ENCODE measurements around the gene OIT3.

Gene OIT3

DNA sequence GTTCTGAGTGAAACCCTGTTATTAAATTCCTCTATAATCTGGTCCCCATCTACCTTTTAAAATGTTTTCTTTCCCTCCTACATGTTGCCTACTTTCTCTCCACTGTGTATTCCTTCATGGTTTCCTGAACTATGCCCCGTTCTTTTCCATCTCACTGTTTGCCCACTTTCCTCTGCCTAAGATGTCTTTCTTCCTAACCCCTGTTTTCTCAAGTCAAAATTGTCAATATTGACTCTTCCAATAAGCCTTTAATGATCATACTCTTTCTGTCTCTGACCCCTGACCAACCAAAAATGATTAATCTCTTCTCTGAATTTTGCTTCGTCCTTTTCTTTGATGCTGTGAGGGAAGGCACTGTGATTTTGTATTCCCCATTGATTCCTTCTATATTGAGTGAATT, 30.6 kb upstream of the OIT3 start:
- H3K27ac ChIP-seq: no peak overlapping the region
- peaks cover 20 to 85% (median 37%) of the 10 kb centered on the region in 11 experiments; a peak in 20 of 22 replicates for H3K36me3 ChIP-seq
- H3K9me3 ChIP-seq (replicated peaks in 1 of 11): no peaks in the 10 kb centered on the region
- H3K4me2 ChIP-seq: no peak overlapping the region
- no peak overlapping the region for H3K4me3 ChIP-seq
- H4K20me1 ChIP-seq: no peaks in the 10 kb centered on the region
- H3K4me1 ChIP-seq: no peaks in the 10 kb centered on the region
- TF ChIP-seq Cebpa-rat (IDR thresholded peaks at IDR 0.05): no peak
- no peaks in the 10 kb centered on the region for H3K27me3 ChIP-seq
- H3K9ac ChIP-seq: no peak overlapping the region

DNA sequence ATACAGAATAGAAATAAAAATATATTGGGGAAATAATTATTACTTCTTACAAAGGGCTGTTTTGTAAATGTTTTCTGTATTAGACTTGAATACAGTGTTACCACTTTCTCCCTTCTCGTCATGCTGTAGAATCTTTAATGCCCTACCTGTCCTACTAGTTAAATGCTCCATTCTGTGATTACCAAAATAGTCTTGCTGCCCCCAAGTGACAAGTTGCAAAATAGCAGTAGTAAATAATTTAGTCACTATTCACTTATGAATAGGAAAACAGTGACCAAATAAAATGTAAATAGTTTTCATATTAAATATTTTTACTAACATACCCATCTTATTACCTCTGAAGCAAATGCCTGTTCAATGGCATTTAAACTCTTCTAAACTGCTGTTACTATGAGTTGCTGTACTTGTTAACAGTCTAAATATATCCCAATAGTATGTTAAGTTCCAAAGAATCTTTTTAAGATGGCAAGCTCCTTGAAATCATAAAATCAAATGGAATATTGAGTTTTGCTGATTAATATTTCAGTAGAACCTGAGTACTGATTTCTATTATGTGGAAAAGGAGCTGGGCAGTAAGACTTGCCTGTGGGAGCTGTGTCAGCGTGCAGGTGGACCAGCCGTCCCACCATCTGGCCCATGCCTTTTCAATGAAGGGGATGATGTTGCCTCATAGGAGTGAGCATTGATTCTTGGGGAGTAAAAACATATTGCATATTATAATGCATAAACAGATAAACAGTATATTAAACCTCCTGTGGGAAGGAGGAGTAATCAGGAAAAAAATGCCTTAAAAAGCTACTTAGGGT, 18.1 kb upstream of the OIT3 start:
- H3K9me3 ChIP-seq (replicated peaks in 1 of 11): peaks cover 11 to 26% (median 17%) of the 10 kb centered on the region in 11 experiments; a peak in 21 of 22 replicates
- no peak overlapping the region for H3K27ac ChIP-seq
- H3K9ac ChIP-seq: no peak overlapping the region
- H3K27me3 ChIP-seq: no peaks in the 10 kb centered on the region
- no peaks in the 10 kb centered on the region for H4K20me1 ChIP-seq
- peaks cover 0 to 6% (median 0%) of the 10 kb centered on the region in 10 experiments; a peak in 1 of 20 replicates for H3K4me1 ChIP-seq
- H3K4me3 ChIP-seq: no peak overlapping the region
- H3K4me2 ChIP-seq: no peak overlapping the region
- peaks cover 37 to 65% (median 49%) of the 10 kb centered on the region in 11 experiments for H3K36me3 ChIP-seq
- no peak for TF ChIP-seq Cebpa-rat (IDR thresholded peaks at IDR 0.05)

DNA sequence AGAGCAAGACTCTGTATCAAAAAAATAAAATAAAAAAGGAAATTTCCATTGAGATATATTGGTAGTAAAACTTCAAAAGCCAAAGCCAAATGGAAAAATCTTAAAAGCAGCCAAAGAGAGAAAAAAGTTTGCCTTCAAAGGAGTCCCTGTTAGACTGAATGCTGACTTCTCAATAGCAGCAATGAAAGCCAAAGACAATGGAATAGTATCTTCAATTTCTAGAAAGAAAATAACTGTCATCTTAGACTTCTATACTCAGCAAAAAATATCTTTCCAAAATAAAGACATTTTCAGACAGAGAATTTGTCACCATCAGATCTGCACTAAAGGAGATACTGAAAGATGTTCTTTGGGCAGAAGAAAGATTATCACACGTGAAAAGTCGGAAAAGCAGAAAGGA, 14.3 kb upstream of the OIT3 start:
- no peak for TF ChIP-seq Cebpa-rat (IDR thresholded peaks at IDR 0.05)
- Histone ChIP-seq H4K20me1 (no peaks in the 10 kb centered on the region), H3K27ac (no peak overlapping the region), H3K27me3 (no peaks in the 10 kb centered on the region), H3K9me3 (replicated peaks in 1 of 11) (peaks cover 39 to 56% (median 50%) of the 10 kb centered on the region in 11 experiments), H3K9ac (no peak overlapping the region), H3K4me2 (no peak overlapping the region), H3K4me1 (peaks cover 0 to 7% (median 3%) of the 10 kb centered on the region in 10 experiments; a peak in 9 of 20 replicates), H3K4me3 (no peak overlapping the region), H3K36me3 (peaks cover 19 to 71% (median 60%) of the 10 kb centered on the region in 11 experiments; a peak in 21 of 22 replicates)

DNA sequence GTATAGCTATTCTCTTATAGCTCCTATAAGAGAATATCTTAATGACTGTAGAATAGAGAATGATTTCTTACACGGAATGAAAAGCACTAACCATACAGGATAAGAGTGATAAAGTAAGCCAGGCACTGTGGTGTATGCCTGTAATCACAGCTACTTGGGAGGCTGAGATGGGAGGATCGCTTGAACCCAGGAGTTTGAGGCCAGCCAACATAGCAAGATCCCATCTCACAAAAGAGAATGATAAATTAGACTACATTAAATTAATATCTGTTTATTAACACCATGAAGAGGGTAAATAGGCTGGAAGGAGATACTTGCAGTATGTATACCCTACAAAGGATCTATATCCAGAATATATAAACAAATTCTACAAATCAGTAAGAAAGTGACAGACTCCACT, 12.2 kb upstream of the OIT3 start:
- H3K9me3 ChIP-seq (replicated peaks in 1 of 11): peaks cover 39 to 61% (median 54%) of the 10 kb centered on the region in 11 experiments
- H3K27me3 ChIP-seq: no peaks in the 10 kb centered on the region
- H3K4me2 ChIP-seq: no peak overlapping the region
- no peak overlapping the region for H3K4me3 ChIP-seq
- peaks cover 13 to 28% (median 22%) of the 10 kb centered on the region in 10 experiments for H3K4me1 ChIP-seq
- H3K36me3 ChIP-seq: peaks cover 19 to 89% (median 78%) of the 10 kb centered on the region in 11 experiments; a peak in 21 of 22 replicates
- H4K20me1 ChIP-seq: no peaks in the 10 kb centered on the region
- TF ChIP-seq Cebpa-rat (IDR thresholded peaks at IDR 0.05): no peak
- H3K27ac ChIP-seq: no peak overlapping the region
- H3K9ac ChIP-seq: no peak overlapping the region

DNA sequence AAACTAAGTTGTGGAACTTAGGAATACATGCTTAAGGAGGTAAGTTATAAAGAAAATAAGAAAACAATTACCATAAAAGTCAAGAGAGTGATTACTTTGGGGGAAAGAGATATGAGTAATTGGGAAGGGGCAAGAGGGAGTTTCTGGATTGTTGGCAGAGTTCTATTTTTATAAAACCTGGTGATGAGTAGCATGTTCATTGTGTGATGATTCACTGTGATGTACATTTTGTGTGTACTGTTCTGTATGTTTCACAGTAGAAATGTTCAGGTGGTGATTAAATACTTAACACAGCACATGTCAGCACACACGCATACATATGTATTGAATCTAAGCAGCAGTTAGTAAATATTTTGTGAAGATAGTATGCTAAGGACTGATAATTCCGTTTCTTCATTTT, 9.7 kb upstream of the OIT3 start:
- Histone ChIP-seq H3K4me2 (0 out of 22 replicates have a peak overlapping the region, but pooled peaks of 1 of the 11 experiments have one; percentile 89), H3K4me1 (peaks cover 30 to 53% (median 47%) of the 10 kb centered on the region in 10 experiments), H3K9ac (no peak overlapping the region), H3K9me3 (replicated peaks in 1 of 11) (peaks cover 36 to 61% (median 53%) of the 10 kb centered on the region in 11 experiments), H3K27me3 (no peaks in the 10 kb centered on the region), H3K27ac (no peak overlapping the region), H3K4me3 (no peak overlapping the region), H3K36me3 (peaks cover 10 to 76% (median 64%) of the 10 kb centered on the region in 11 experiments; a peak in 21 of 22 replicates), H4K20me1 (no peaks in the 10 kb centered on the region)
- no peak for TF ChIP-seq Cebpa-rat (IDR thresholded peaks at IDR 0.05)

DNA sequence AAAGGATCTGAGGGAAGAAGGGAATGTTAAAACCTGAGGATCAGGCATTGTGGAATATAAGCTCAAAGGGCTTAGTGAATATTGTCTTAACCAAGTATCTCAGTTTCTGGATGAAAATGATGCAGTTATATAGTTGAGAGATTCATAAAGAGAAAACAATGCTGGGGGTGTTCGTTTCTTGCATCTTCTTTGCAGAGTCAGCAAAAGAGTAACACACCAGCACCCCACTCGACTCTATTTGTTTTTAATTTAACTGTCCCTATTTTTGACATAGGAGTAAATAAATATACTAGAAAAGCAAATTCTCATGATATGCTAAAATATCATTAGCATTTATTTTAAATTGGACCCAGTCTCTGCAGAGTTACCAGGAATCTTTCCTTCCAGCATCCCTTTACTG, 7.6 kb upstream of the OIT3 start:
- Histone ChIP-seq H3K9me3 (replicated peaks in 1 of 11) (peaks cover 20 to 58% (median 46%) of the 10 kb centered on the region in 11 experiments), H4K20me1 (no peaks in the 10 kb centered on the region), H3K9ac (peak overlapping the region in 4 of 11 experiments; percentile 73 to 79 (median 74); a peak in 4 of 22 replicates), H3K4me2 (peak overlapping the region; percentile 76 to 98 (median 89); a peak in 21 of 22 replicates), H3K27me3 (no peaks in the 10 kb centered on the region), H3K4me1 (peaks cover 30 to 60% (median 50%) of the 10 kb centered on the region in 10 experiments), H3K27ac (peak overlapping the region in 10 of 11 experiments; percentile 82 to 97 (median 86); a peak in 19 of 22 replicates), H3K36me3 (peaks cover 0 to 67% (median 53%) of the 10 kb centered on the region in 11 experiments; a peak in 19 of 22 replicates), H3K4me3 (peak overlapping the region in 5 of 10 experiments; percentile 2 to 65 (median 52); a peak in 5 of 20 replicates)
- TF ChIP-seq Cebpa-rat (IDR thresholded peaks at IDR 0.05): no peak

DNA sequence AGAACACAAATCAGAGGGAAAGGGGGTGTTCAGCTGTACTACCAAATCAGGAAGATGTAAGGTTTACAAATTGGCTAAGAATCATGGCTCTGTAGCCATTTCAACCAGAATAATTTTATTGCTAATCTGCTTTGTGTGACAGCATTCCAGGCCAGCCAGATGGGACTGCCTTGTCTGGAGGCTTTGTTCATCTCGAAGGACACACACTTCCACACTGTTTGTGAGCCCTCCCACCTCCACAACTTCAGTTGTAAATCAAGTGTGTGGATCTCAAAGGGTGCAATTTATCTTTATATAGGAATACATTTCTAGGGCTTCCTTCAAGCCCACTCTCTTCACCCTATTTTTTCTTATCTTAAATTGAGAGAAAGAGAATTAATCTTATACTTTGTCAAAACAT, 6.9 kb upstream of the OIT3 start:
- H3K4me1 ChIP-seq: peaks cover 30 to 60% (median 50%) of the 10 kb centered on the region in 10 experiments
- peak overlapping the region in 10 of 11 experiments; percentile 61 to 79 (median 73); a peak in 19 of 22 replicates for H3K9ac ChIP-seq
- H3K4me3 ChIP-seq: peak overlapping the region; percentile 42 to 65 (median 52); a peak in 19 of 20 replicates
- peaks cover 14 to 51% (median 40%) of the 10 kb centered on the region in 11 experiments for H3K9me3 ChIP-seq (replicated peaks in 1 of 11)
- no peaks in the 10 kb centered on the region for H4K20me1 ChIP-seq
- H3K4me2 ChIP-seq: peak overlapping the region; percentile 76 to 98 (median 89)
- H3K27ac ChIP-seq: peak overlapping the region; percentile 20 to 97 (median 86); a peak in 21 of 22 replicates
- H3K36me3 ChIP-seq: peaks cover 0 to 60% (median 46%) of the 10 kb centered on the region in 11 experiments; a peak in 19 of 22 replicates
- TF ChIP-seq Cebpa-rat (IDR thresholded peaks at IDR 0.05): no peak
- no peaks in the 10 kb centered on the region for H3K27me3 ChIP-seq

DNA sequence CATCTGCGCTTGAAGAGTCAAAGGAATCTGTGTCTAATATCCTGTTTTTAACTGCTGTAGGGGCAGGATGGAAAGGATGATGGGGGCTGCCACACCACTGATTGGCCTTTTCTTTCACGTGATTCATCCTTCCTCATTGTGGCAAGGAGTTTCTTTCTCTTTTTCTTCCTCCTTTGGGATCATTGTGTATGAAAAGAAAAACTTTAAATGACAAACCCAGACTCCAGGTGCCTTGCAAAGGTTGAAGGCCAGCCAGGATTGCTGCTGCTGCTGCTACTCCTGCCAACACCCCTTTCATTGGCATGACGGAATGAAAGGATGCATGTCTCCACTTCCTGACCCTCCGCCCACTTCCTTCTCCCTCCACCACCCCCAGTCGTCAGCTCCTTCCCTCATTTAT, 6.5 kb upstream of the OIT3 start:
- Histone ChIP-seq H3K9me3 (replicated peaks in 1 of 11) (peaks cover 9 to 47% (median 35%) of the 10 kb centered on the region in 11 experiments; a peak in 21 of 22 replicates), H3K4me2 (peak overlapping the region; percentile 76 to 98 (median 89)), H3K27me3 (no peaks in the 10 kb centered on the region), H4K20me1 (no peaks in the 10 kb centered on the region), H3K27ac (peak overlapping the region; percentile 20 to 97 (median 86); a peak in 21 of 22 replicates), H3K36me3 (peaks cover 0 to 56% (median 42%) of the 10 kb centered on the region in 11 experiments; a peak in 18 of 22 replicates), H3K4me3 (peak overlapping the region; percentile 42 to 65 (median 52)), H3K9ac (peak overlapping the region in 10 of 11 experiments; percentile 61 to 79 (median 73); a peak in 19 of 22 replicates), H3K4me1 (peaks cover 30 to 60% (median 50%) of the 10 kb centered on the region in 10 experiments)
- peak in 1 of 11 experiments; percentile 11; a peak in 1 of 22 replicates for TF ChIP-seq Cebpa-rat (IDR thresholded peaks at IDR 0.05)
